ENCODE measurements around the gene WDFY3.
"Not testable (repeated sequence)": the region's sequence is repeated elsewhere in the genome, so short reads cannot be mapped to it uniquely, and the experiment has no call there.

Gene WDFY3

DNA sequence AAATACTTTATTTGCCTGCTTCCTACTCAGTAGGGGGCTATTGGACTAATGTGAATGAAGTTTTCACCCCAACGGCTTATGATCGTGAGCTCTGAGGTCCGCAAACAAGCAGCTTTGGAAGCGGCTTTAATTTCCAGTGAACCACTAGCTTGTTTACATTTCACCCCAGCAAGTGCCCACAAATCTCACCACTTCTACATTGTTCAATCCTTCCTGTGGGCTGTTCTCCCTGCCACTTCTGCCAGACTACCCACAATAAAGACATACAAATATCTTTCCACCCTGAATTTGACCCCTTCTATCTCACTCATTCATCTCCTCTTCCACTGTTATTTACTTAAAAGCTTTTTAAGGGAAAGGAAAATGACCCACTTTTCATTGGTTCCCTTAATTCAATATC, 285.5 kb downstream of the WDFY3 start:
- no peak for DNase-seq (ENCODE audit: low read depth in 2 of 3, low spot score in 2 of 3)

DNA sequence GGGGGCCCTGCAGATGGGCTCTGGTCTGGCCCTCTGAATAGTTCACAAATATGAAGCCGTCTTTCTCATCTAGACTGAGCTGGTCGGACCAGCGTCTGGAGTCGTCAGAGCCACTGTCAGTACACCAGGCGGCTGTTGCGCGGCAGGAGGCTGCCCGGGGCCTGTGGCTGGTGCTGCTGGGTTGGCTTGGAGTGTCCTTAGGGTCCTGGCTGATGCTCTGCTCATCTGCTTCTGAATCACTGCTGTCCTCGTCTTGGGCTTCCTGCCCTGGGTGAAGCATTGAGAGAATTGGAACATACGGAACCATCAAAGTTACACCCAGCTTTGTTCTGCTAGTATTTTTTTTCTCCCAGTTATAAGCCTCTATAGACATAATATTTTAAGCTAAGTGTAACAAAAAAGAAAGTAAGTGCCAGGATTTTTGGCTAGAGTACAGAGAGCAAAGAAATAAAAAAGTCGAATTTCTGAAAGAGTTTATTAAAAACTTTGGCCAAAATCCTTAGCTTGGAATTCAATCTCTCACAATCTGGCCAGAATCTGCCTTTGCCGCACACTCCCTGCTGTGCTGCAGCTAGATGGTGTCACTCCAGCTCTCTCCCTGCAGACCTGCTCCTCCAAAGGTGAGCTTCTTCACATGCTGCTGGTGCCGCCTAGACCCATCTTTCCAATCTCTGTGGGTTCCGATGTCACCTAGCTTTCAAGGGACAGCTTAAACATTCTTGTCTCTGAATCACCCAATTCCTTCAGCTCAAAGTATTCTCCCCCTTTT, 287.3 kb downstream of the WDFY3 start:
- DNase-seq (ENCODE audit: low read depth in 2 of 3, low spot score in 2 of 3) = no peak

DNA sequence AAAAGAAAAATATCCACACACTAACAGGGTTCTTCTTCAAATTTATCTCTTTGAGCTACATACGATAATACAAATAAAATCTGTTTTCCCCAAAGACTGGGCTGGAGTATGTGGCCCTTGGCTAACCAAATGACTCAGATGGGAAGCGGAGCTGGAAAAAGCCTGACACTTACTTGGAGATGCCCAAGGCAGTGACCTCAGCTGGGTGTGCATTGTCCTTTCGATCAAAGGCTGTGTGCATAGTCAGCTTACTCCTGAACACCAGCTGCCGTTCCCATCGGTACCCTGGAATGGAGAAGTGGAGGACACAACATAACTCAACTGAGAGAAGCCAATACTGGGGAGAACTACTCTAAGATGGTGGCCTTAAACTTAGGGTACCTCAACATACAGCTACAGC, 288.5 kb downstream of the WDFY3 start:
- DNase-seq (ENCODE audit: low read depth in 2 of 3, low spot score in 2 of 3) = no peak

DNA sequence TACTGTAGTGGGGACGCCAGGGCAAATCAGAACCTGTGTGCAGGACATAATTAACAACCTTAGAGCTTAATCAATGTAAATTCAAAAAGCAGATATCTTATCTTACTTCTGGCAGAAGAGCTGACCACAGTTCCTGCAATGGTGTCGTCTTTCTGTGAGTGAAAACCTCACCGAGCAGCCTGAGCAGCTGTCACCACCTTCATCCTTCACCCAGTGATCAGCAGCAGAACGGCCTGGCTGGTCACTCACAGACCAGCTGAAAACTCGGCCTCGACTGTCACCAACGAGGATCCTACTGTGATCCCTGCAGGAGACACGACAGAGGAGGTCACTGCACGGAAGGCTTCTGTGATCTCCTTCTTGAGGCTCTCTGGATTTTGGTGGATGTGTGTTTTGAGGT, 289.4 kb downstream of the WDFY3 start:
- DNase-seq (ENCODE audit: low read depth in 2 of 3, low spot score in 2 of 3) = no peak

DNA sequence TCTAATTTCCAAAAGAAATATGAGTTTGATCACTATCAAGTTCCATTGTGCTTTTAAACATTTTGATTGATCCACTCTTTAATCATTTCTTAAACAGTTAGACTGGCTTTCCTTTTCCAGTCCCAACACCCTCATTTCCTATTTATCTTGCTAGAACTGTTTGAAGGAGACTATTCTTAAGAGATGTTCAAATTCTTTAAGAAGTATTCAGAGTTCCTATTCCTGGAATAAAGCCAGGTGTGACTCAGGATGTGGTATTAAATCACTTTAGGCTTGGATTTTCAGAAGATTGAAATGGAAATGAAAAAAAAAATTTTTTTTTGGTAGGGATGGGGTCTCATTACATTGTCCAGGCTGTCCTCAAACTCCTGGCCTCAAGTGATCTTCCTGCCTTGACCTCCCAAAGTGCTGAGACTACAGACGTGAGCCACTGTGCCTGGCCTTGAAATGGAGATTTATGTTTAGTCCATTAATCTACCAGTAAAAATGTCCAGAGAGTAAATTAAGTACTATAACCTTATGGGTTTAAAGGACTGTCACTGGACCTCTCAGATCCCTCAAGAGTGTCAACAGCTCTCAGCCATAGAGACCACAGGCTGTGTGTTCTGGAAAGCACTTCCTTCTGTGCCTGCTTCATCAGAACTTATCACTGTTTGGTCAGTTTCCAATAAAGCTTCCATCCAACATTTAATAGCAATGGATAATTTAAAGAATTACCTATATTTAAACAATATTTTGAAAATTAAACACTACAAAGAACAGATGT, 292.8 kb downstream of the WDFY3 start:
- DNase-seq (ENCODE audit: low read depth in 2 of 3, low spot score in 2 of 3) = no peak

- no peak for DNase-seq (ENCODE audit: low read depth in 2 of 3, low spot score in 2 of 3)
Measured at GRCh38 chr4:84672177-84672576, 294.3 kb downstream of the WDFY3 start.

- no peak for DNase-seq (ENCODE audit: low read depth in 2 of 3, low spot score in 2 of 3)
Measured at GRCh38 chr4:84669201-84669600, 297.3 kb downstream of the WDFY3 start.

DNA sequence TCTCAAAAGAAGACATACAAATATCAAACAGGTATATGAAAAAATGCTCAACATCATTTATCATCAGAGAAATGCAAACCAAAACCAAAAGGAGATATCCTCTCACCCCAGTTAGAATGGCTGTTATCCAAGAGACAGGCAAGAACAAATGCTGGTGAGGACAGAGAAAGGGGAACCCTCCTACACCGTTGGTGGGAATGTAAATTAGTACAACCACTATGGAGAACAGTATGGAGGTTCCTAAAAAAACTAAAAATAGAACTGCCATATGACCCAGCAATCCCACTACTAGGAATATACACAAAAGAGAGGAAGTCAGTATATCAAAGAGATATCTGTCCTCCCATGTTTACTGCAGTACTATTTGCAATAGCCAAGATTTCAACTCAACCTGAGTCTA, 300.1 kb downstream of the WDFY3 start:
- DNase-seq (ENCODE audit: low read depth in 2 of 3, low spot score in 2 of 3) = no peak

DNA sequence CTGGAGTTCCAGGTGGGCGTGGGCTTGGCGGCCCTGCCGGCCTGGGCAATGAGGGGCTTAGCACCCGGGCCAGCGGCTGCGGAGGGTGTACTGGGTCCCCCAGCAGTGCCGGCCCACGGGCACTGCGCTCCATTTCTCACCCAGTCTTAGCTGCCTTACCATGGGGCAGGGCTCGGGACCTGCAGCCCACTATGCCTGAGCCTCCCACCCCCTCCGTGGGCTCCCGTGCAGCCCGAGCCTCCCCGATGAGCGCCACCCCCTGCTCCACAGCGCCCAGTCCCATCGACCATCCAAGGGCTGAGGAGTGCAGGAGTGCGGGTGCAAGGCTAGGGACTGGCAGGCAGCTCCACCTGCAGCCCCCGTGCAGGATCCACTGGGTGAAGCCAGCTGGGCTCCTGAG, 301.7 kb downstream of the WDFY3 start:
- DNase-seq (ENCODE audit: low read depth in 2 of 3, low spot score in 2 of 3) = not testable (repeated sequence)

GRCh38 chr4:84661191-84661939, 305.1 kb downstream of the WDFY3 start:
- DNase-seq (ENCODE audit: low read depth in 2 of 3, low spot score in 2 of 3) = no peak

GRCh38 chr4:84660606-84661005, 305.9 kb downstream of the WDFY3 start:
- no peak for DNase-seq (ENCODE audit: low read depth in 2 of 3, low spot score in 2 of 3)

- no peak for DNase-seq (ENCODE audit: low read depth in 2 of 3, low spot score in 2 of 3)
Measured at GRCh38 chr4:84652478-84652877, 314.0 kb downstream of the WDFY3 start.

DNA sequence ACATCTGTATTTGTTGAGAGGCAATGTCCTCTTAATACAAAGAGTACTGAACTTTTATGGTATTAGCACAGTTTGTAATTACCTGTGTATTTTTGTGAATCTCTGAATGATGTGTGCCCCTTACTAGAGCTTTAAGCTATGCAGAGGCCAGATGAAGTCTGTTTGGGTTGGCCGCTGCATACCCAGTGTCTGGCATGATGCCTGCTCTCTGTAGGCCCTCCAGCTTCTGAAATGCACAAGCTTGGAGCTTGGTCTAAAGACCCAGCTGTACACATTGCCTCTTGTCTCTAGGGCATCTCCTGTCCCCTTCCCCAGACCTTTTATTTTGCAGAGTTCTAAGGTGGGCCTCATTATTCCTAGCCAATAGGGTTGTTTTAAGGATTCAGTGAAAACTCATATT, 315.0 kb downstream of the WDFY3 start:
- no peak for DNase-seq (ENCODE audit: low read depth in 2 of 3, low spot score in 2 of 3)

- DNase-seq (ENCODE audit: low read depth in 2 of 3, low spot score in 2 of 3) = no peak
Measured at GRCh38 chr4:84648863-84649647, 317.4 kb downstream of the WDFY3 start.

DNA sequence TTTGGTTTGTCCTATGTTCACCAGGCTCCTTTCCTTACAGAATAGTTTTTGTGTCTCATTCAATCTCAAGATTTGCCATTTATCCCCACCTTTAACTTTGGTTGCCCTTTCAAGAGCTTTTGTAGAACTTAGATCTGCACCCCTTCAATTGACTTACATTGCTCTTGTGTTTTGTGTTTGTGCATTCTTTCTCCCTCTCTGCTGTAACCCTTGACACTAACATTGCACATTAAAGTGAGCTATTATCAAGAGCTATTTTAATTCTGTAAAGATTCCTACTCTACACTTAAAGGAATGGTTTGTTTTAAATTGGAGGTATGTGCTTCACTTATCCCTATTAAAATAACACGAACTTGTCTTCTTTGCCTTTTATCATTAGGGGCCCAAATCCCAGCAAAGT, 318.3 kb downstream of the WDFY3 start:
- no peak for DNase-seq (ENCODE audit: low read depth in 2 of 3, low spot score in 2 of 3)

- DNase-seq (ENCODE audit: low read depth in 2 of 3, low spot score in 2 of 3) = no peak
Measured at GRCh38 chr4:84647312-84647884, 319.1 kb downstream of the WDFY3 start.

GRCh38 chr4:84644087-84644486, 322.4 kb downstream of the WDFY3 start:
- DNase-seq (ENCODE audit: low read depth in 2 of 3, low spot score in 2 of 3) = no peak

GRCh38 chr4:84639145-84639544, 327.3 kb downstream of the WDFY3 start:
- DNase-seq (ENCODE audit: low read depth in 2 of 3, low spot score in 2 of 3) = no peak

GRCh38 chr4:84638092-84638491, 328.4 kb downstream of the WDFY3 start:
- DNase-seq (ENCODE audit: low read depth in 2 of 3, low spot score in 2 of 3) = no peak

- no peak for DNase-seq (ENCODE audit: low read depth in 2 of 3, low spot score in 2 of 3)
Measured at GRCh38 chr4:84634961-84635360, 331.5 kb downstream of the WDFY3 start.

DNA sequence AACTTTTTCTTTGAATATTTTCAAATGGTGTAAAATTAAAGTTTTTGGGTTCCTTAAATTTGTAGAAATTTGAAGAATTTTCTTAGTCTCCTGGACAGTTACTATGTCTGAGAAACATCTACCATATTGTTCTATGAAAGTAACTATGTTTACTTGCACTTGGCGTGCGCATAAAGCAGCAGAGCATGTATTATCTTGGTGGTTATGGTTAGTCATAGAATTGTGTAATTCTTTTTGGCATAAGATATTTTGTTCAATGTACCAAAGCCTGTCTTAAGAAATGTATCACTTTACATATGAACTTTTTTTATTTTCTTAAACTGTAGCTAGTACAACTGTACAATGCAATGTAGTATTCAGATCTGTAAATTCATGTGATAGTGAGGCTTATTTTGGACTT, 334.4 kb downstream of the WDFY3 start:
- DNase-seq (ENCODE audit: low read depth in 2 of 3, low spot score in 2 of 3) = no peak
